RWPE1 (cell line): ENCODE results near the gene SND1.

ENCODE experiments used
- CTCF ChIA-PET: fragments of 350-600 bp; sonication (Branson Sonifier 250); formaldehyde crosslinking; extraction: SDS; loops from one replicate; lab custom pipeline; 2021; lab: Yijun Ruan, JAX
- POLR2A ChIA-PET: fragments of 400-600 bp; formaldehyde crosslinking; extraction: SDS; loops from one replicate; lab custom pipeline; 2020; ENCODE audit warnings: antibody characterized with exemption; ENCODE audit not compliant: low non-redundant PET; lab: Yijun Ruan, JAX
- DNase-seq: peaks from one replicate; pipeline ENCODE4 v3.0.0; 2012; ENCODE audit warnings: low spot score
- H3K27ac ChIP-seq: fragments of 450-650 bp; 2 replicates; pipeline ENCODE4 v1.5.1; 2017
- TF ChIP-seq, protein P1 (sequence below): fragments of 450-650 bp; conservative IDR thresholded peaks from 2 replicates; pipeline ENCODE4 v1.5.1; 2017; ENCODE audit warnings: low read depth, mild to moderate bottlenecking

The SND1 gene

DNA sequence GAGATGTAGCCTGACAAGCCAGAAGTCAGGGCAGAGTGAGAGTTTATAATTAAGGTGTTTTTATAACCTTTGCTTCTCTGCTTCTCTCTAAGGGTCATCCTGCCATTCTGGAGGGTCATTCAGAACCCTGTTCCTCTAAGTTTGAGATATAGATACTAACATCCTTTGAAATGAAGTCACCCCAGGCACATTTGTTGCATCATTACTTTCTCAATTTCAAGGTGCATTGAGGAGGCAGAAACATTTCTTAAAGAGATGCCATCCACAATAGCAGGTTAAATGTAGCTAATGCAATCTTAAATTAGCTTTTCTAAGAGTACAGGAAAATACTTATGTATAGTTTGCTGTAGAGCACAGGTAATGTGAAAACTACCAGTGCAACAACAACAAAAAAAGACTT is 272.9 kb downstream of the SND1 start:
- H3K27ac ChIP-seq: no peak overlapping the region
- TF ChIP-seq, protein P1, sequence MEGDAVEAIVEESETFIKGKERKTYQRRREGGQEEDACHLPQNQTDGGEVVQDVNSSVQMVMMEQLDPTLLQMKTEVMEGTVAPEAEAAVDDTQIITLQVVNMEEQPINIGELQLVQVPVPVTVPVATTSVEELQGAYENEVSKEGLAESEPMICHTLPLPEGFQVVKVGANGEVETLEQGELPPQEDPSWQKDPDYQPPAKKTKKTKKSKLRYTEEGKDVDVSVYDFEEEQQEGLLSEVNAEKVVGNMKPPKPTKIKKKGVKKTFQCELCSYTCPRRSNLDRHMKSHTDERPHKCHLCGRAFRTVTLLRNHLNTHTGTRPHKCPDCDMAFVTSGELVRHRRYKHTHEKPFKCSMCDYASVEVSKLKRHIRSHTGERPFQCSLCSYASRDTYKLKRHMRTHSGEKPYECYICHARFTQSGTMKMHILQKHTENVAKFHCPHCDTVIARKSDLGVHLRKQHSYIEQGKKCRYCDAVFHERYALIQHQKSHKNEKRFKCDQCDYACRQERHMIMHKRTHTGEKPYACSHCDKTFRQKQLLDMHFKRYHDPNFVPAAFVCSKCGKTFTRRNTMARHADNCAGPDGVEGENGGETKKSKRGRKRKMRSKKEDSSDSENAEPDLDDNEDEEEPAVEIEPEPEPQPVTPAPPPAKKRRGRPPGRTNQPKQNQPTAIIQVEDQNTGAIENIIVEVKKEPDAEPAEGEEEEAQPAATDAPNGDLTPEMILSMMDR: no peak
- DNase-seq: no peak
- ChIA-PET CTCF (no interaction called here), POLR2A (no interaction called here)

DNA sequence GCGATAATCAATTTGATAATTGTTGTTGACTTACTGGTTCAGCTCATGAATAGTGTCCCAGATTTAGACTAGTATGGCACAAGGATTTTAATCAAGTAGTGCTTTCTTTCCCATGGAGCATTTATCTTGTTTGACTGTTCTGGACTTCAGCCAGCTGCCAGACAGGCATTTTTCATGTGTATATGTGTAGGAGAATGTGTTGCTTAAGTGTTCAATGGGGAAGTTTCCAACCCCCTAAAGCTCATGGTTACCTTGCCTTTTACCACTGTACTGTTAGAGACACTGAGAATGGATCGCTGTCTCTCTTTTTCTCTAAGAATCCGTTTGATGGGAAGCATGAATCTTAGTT is 275.3 kb downstream of the SND1 start:
- DNase-seq: no peak
- TF ChIP-seq, protein P1: no peak
- CTCF ChIA-PET: no interaction called here
- POLR2A ChIA-PET: no interaction called here
- no peak overlapping the region for H3K27ac ChIP-seq

DNA sequence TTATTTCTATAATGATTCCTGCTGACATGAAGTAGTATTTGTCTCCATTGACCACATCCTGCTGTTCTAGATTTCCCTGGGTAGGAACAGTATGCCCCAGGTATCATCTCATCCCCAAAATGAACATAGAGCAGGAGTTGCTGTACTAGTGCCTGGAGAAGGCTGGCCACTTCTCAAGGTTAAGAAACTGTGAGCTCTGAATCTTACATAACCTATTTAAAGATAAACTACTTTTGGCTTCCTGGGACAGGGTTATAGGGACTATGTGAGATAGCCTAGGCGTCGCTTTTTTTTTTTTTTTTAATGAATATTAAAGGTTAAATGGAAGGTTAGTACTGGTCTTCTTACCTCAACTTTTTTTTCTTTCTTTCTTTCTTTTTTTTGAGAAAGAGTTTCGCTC is 276.2 kb downstream of the SND1 start:
- CTCF ChIA-PET: no interaction called here
- POLR2A ChIA-PET: no interaction called here
- TF ChIP-seq, protein P1: no peak
- no peak for DNase-seq
- no peak overlapping the region for H3K27ac ChIP-seq

DNA sequence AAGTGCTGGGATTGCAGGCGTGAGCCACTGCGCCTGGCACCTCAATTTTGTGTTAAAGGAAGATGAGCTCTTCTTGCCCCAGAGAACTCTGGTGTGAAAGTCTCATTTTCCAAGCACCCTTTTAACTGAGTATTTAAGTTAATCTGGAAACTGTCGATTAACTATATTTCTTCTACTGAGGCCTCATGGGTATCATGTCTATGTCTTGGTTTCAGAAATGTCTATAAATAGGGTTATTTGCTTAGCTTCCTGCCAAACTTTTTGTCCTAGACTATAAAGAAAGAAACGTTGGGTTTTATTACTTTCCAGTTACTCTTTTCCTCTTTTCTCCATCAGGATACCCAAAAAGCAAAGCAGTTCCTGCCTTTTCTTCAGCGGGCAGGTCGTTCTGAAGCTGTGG is 276.9 kb downstream of the SND1 start:
- DNase-seq: no peak
- TF ChIP-seq, protein P1: no peak
- no peak overlapping the region for H3K27ac ChIP-seq
- ChIA-PET POLR2A (no interaction called here), CTCF (interaction anchor here (0.8 kb wide), 1 partner anchor 11 kb away, joined by 3 read pairs; no protein-coding TSS in a partner anchor)

DNA sequence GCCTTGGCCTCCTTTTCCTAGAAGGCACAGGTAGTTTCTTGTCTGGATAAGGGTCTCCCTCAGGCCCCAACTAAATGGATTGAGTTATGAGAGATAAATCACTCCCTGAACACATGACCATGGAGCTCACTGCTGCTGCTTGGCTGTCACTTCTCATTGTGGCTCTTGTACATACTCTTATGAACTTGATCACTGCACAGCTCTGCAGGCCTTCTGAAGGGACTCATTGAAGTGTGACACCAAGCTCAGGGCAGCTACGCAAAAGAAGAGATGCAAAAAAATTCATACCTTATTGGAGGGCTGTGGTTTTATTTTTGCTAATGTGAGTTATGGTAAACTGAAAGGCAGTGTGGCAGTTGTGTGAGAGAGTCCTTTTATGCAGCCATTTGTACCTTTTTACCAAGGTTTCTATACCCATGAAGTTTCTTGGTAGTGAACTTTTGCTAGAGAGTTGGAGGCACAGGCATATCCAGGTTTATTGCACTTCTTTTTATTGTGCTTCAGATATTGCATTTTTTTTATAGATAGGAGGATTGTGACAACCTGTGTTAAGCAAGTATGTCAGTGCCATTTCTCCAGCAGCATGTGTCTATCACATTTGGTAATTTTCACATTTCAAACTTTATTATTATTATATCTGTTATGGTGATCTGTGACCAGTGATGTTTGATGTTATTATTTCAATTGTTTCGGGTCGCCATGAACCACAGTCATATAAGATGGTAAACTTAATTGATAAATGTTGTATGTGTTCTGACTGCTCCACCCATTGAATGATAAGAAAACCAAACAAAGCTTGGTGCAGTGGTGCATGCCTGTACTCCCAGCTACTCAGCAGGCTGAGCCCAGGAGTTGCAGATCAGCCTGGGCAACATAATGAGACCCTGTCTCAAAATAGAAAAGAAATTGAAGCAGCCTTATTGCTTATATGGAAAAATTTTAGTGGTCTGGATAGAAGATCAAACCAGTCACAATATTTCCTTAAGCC is 278.6 kb downstream of the SND1 start:
- no peak for DNase-seq
- TF ChIP-seq, protein P1: no peak
- no peak overlapping the region for H3K27ac ChIP-seq
- POLR2A ChIA-PET: no interaction called here
- CTCF ChIA-PET: no interaction called here

DNA sequence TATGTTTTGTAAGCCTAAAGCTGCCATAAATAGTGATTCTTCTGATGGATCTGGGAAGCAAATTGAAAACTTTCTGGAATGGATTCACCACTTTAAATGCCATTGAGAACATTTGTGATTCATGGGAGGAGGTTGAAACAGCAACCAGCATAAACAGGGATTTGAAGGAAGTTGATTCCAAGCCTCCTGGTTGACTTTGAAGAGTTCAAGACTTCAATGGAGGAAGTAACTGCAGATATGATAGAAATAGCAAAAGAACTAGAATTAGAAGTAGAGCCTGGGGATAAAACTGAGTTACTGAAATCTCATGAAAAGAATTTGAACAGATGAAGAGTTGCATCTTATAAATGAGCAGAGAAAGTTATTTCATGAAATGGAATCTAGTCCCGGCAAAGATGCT is 280.1 kb downstream of the SND1 start:
- POLR2A ChIA-PET: no interaction called here

More for the DNA sequence above, 280.1 kb downstream of the SND1 start:
- CTCF ChIA-PET: no interaction called here
- TF ChIP-seq, protein P1: no peak
- no peak overlapping the region for H3K27ac ChIP-seq
- no peak for DNase-seq
